Esophagus muscularis mucosa (tissue), 4 donors: ENCODE measurements around the gene OGDHL.

Experiments used
- EP300 ChIP-seq: sonication (generic); formaldehyde crosslinking; IDR thresholded peaks from one replicate; pipeline ENCODE4 v1.6.1; 2017; ENCODE audit warnings: antibody characterized with exemption
- POLR2A ChIP-seq: fragments of 450-650 bp; IDR thresholded peaks from one replicate; pipeline ENCODE4 v1.6.1; 2017; ENCODE audit warnings: antibody characterized with exemption, moderate library complexity, mild to moderate bottlenecking, low read depth
- TF ChIP-seq, protein P1 (sequence below), 3 experiments: fragments of 200-600 bp in 2 of 3; fragments of 450-650 bp in 1 of 3; sonication (generic) in 2 of 3; IDR thresholded peaks; one replicate each; pipeline ENCODE4 v1.5.1; 2017 to 2019; ENCODE audit warnings: antibody characterized with exemption in 3 of 3, mild to moderate bottlenecking in 2 of 3, moderate library complexity in 1 of 3

- TF ChIP-seq, protein P1, sequence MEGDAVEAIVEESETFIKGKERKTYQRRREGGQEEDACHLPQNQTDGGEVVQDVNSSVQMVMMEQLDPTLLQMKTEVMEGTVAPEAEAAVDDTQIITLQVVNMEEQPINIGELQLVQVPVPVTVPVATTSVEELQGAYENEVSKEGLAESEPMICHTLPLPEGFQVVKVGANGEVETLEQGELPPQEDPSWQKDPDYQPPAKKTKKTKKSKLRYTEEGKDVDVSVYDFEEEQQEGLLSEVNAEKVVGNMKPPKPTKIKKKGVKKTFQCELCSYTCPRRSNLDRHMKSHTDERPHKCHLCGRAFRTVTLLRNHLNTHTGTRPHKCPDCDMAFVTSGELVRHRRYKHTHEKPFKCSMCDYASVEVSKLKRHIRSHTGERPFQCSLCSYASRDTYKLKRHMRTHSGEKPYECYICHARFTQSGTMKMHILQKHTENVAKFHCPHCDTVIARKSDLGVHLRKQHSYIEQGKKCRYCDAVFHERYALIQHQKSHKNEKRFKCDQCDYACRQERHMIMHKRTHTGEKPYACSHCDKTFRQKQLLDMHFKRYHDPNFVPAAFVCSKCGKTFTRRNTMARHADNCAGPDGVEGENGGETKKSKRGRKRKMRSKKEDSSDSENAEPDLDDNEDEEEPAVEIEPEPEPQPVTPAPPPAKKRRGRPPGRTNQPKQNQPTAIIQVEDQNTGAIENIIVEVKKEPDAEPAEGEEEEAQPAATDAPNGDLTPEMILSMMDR (IDR thresholded peaks at IDR 0.05): no peak
- TF ChIP-seq POLR2A (no peak), EP300 (no peak)
Observed at GRCh38 chr10:49784681-49785080, 22.6 kb upstream of the OGDHL start.
